MM.1S (cell line): ENCODE measurements around the gene KCNJ6.

Experiments
- DNase-seq: peaks from one replicate; pipeline ENCODE4 v3.0.0-alpha.2; 2015
- H2AFZ ChIP-seq: fragments of 300-600 bp; sonication (generic); 2 replicates; pipeline ENCODE4 v1.6.0; 2016; ENCODE audit warnings: antibody characterized with exemption, low read length
- H3F3A ChIP-seq: fragments of 300-600 bp; sonication (generic); 2 replicates; pipeline ENCODE4 v1.6.1; 2016; ENCODE audit warnings: mild to moderate bottlenecking, antibody characterized with exemption, low read length, moderate library complexity, mixed read lengths; ENCODE audit not compliant: insufficient read depth
- H3K27ac ChIP-seq: fragments of 300-600 bp; sonication (generic); 2 replicates; pipeline ENCODE4 v1.5.1; 2016; ENCODE audit warnings: mild to moderate bottlenecking, low read length
- H3K27me3 ChIP-seq: fragments of 300-600 bp; sonication (generic); replicated peaks from 2 replicates; pipeline ENCODE4 v1.6.0; 2016; ENCODE audit warnings: low read length; ENCODE audit not compliant: insufficient read depth
- H3K36me3 ChIP-seq: fragments of 300-600 bp; sonication (generic); replicated peaks from 2 replicates; pipeline ENCODE4 v1.6.1; 2016; ENCODE audit warnings: mild to moderate bottlenecking, low read length, mixed read lengths; ENCODE audit not compliant: insufficient read depth
- H3K4me1 ChIP-seq: fragments of 300-600 bp; sonication (generic); 2 replicates; pipeline ENCODE4 v1.6.1; 2016; ENCODE audit warnings: low read length, mixed read lengths
- H3K4me2 ChIP-seq: fragments of 300-600 bp; sonication (generic); 2 replicates; pipeline ENCODE4 v1.6.0; 2016; ENCODE audit warnings: low read depth, low read length
- H3K4me3 ChIP-seq: fragments of 300-600 bp; sonication (generic); 2 replicates; pipeline ENCODE4 v1.5.1; 2016; ENCODE audit warnings: low read length, mixed read lengths
- H3K79me2 ChIP-seq: fragments of 300-600 bp; sonication (generic); 2 replicates; pipeline ENCODE4 v1.6.1; 2016; ENCODE audit warnings: mixed run types, low read length, mixed read lengths
- H3K9ac ChIP-seq: fragments of 300-600 bp; sonication (generic); 2 replicates; pipeline ENCODE4 v1.6.1; 2016; ENCODE audit warnings: low read length, mixed read lengths
- H3K9me2 ChIP-seq: fragments of 300-600 bp; sonication (generic); replicated peaks from 2 replicates; pipeline ENCODE4 v1.6.1; 2016; ENCODE audit warnings: mild to moderate bottlenecking, low read length, mixed read lengths; ENCODE audit not compliant: insufficient read depth
- H3K9me3 ChIP-seq: fragments of 300-600 bp; sonication (generic); replicated peaks from 2 replicates; pipeline ENCODE4 v1.6.1; 2016; ENCODE audit warnings: mild to moderate bottlenecking, low read length, mixed read lengths; ENCODE audit not compliant: insufficient read depth
- H4K20me1 ChIP-seq: fragments of 300-600 bp; sonication (generic); 2 replicates; pipeline ENCODE4 v1.6.1; 2016; ENCODE audit warnings: mild to moderate bottlenecking, low read length, moderate library complexity, mixed read lengths; ENCODE audit not compliant: insufficient read depth
- EZH2 ChIP-seq: fragments of 300-600 bp; sonication (generic); optimal IDR thresholded peaks from 2 replicates; pipeline ENCODE3; 2017; ENCODE audit warnings: low read depth, mild to moderate bottlenecking, antibody characterized with exemption, low read length, mixed read lengths
- EZH2phosphoT487 ChIP-seq: fragments of 300-600 bp; sonication (generic); IDR thresholded peaks from 2 replicates; pipeline ENCODE4 v1.6.1; 2018; ENCODE audit warnings: antibody characterized with exemption, low read length
- TF ChIP-seq, protein P1 (sequence below): fragments of 300-600 bp; sonication (generic); IDR thresholded peaks from 2 replicates; pipeline ENCODE4 v1.5.1; 2016; ENCODE audit warnings: antibody characterized with exemption, low read length, mixed read lengths

Gene KCNJ6

DNA sequence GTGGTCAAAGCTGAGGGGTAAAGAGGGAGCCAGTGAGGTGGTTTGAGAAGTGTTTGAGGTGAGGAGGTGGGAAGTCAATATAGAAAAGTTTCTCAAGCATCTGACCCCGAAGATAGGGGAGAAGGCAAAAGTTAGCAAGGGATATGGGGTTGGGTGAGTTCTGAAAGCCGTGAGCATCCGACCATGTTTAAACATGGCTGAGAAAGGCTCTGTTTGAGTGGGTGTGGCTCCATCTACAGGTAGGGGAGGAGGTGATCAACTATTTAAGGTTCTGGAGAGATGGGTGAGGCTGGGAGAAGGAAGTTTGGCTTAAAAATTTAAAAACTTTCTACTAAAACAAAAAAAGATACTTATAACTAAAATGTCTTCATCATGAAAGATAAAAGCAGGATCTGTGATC, 273.8 kb downstream of the KCNJ6 start:
- Histone ChIP-seq H2AFZ (peak overlapping the region; percentile 59), H3K4me2 (peak overlapping the region; percentile 14; the same call in 1 of the 2 replicates), H3K9ac (no peak overlapping the region), H3F3A (no peaks in the 10 kb centered on the region), H3K79me2 (no peaks in the 10 kb centered on the region), H4K20me1 (no peaks in the 10 kb centered on the region), H3K9me3 (no peaks in the 10 kb centered on the region), H3K4me3 (no peak overlapping the region), H3K27me3 (no peaks in the 10 kb centered on the region), H3K4me1 (0 out of 2 replicates have a peak, but pooled peaks cover 3% of the 10 kb centered on the region), H3K9me2 (no peaks in the 10 kb centered on the region), H3K27ac (no peak overlapping the region), H3K36me3 (no peaks in the 10 kb centered on the region)
- peak; percentile 69 for DNase-seq
- no peak for TF ChIP-seq EZH2phosphoT487
- TF ChIP-seq EZH2 = no peak
- TF ChIP-seq, protein P1, sequence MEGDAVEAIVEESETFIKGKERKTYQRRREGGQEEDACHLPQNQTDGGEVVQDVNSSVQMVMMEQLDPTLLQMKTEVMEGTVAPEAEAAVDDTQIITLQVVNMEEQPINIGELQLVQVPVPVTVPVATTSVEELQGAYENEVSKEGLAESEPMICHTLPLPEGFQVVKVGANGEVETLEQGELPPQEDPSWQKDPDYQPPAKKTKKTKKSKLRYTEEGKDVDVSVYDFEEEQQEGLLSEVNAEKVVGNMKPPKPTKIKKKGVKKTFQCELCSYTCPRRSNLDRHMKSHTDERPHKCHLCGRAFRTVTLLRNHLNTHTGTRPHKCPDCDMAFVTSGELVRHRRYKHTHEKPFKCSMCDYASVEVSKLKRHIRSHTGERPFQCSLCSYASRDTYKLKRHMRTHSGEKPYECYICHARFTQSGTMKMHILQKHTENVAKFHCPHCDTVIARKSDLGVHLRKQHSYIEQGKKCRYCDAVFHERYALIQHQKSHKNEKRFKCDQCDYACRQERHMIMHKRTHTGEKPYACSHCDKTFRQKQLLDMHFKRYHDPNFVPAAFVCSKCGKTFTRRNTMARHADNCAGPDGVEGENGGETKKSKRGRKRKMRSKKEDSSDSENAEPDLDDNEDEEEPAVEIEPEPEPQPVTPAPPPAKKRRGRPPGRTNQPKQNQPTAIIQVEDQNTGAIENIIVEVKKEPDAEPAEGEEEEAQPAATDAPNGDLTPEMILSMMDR = peak; percentile 72

DNA sequence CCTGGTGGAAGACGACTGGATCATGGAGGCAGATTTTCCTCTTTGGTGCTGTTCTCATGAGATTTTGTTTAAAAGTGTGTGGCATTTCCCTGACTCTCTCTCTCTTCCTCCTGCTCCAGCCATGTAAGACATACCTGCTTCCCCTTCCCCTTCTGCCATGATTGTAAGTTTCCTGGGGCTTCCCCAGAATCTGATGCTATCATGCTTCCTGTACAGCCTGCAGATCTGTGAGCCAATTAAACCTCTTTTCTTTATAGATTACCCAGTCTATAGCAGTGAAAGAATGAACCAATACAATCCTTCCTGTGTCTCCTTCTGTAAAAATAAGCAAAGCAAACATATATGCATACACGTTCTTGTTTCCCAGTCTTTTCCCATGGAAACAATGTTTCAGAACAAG, 276.5 kb downstream of the KCNJ6 start:
- no peak for DNase-seq
- Histone ChIP-seq H3K27ac (no peak overlapping the region), H3K9ac (no peak overlapping the region), H3F3A (no peaks in the 10 kb centered on the region), H3K9me2 (no peaks in the 10 kb centered on the region), H3K27me3 (no peaks in the 10 kb centered on the region), H2AFZ (no peak overlapping the region), H3K36me3 (no peaks in the 10 kb centered on the region), H3K4me1 (0 out of 2 replicates have a peak, but pooled peaks cover 3% of the 10 kb centered on the region), H4K20me1 (no peaks in the 10 kb centered on the region), H3K79me2 (no peaks in the 10 kb centered on the region), H3K9me3 (no peaks in the 10 kb centered on the region), H3K4me3 (no peak overlapping the region), H3K4me2 (no peak overlapping the region)
- TF ChIP-seq EZH2phosphoT487 (no peak), EZH2 (no peak)
- TF ChIP-seq, protein P1 = no peak

DNA sequence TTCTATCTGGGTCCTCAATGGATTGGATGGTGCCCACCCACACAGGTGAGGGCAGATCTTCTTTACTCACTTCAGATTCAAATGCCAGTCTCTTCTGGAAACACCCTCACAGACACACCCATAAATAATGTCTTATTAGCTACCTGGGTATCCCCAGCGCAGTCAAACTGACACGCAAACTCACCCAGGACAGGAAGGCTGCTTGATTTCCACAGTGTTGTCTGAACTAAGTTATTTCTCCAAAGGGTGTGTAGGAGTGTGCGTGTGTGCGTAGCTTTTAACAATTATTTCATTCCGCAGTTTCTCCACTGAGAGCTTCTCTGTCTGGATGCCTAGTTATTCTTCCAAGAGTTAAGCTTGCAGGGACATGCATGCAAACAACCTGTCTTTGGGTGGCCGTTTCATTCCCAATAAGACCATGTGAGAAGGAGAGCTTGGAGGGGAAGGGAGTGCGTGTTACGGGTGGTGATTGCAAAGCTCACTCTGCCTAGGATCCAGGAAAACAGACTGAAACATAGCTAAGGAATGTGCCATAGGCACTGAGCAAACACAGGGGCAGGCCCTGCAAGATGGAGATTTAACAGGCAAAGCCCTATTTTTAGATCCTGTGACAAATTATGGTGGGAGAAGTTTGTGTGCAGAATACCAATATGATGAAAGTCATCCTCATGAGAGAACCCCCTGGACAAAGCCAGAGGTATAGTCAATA, 280.0 kb downstream of the KCNJ6 start:
- H3K9ac ChIP-seq = no peak overlapping the region
- no peak for DNase-seq
- TF ChIP-seq EZH2 (no peak), EZH2phosphoT487 (no peak)
- TF ChIP-seq, protein P1 = no peak
- no peak overlapping the region for H2AFZ ChIP-seq
- peaks cover 12% of the 10 kb centered on the region for H3F3A ChIP-seq
- H3K79me2 ChIP-seq = no peaks in the 10 kb centered on the region
- no peaks in the 10 kb centered on the region for H3K36me3 ChIP-seq
- H3K9me3 ChIP-seq = no peaks in the 10 kb centered on the region
- H3K4me2 ChIP-seq = no peak overlapping the region
- no peaks in the 10 kb centered on the region for H3K9me2 ChIP-seq
- H4K20me1 ChIP-seq = no peaks in the 10 kb centered on the region
- no peak overlapping the region for H3K27ac ChIP-seq
- no peak overlapping the region for H3K4me3 ChIP-seq
- H3K27me3 ChIP-seq = no peaks in the 10 kb centered on the region
- H3K4me1 ChIP-seq = peaks cover 12% of the 10 kb centered on the region
